Smooth muscle cell (in vitro differentiated cells): ENCODE data around the gene ROR1. TPM values are rescaled to one million over a fixed set of nuclear protein-coding genes. Genes with fewer than 3 reads are reported as not detected.

ENCODE experiments used
- DNase-seq: peaks from one replicate; lab custom pipeline; 2025; ENCODE audit not compliant: unreplicated experiment; lab: John Stamatoyannopoulos, UW
- H2AFZ ChIP-seq: fragments of 200-600 bp; sonication (generic); 2 replicates; pipeline ENCODE4 v1.6.0; 2016; ENCODE audit warnings: antibody characterized with exemption, low read depth, mild to moderate bottlenecking
- H3F3A ChIP-seq: fragments of 200-600 bp; sonication (generic); 2 replicates; pipeline ENCODE4 v1.6.0; 2017; ENCODE audit warnings: antibody characterized with exemption, low read depth
- H3K27ac ChIP-seq: fragments of 200-600 bp; sonication (generic); 2 replicates; pipeline ENCODE4 v1.5.1; 2016; ENCODE audit warnings: low read depth, mild to moderate bottlenecking
- H3K27me3 ChIP-seq: fragments of 200-600 bp; sonication (generic); 2 replicates; pipeline ENCODE4 v1.6.1; 2016; ENCODE audit warnings: low read depth, mild to moderate bottlenecking
- H3K36me3 ChIP-seq: fragments of 200-600 bp; sonication (generic); 2 replicates; pipeline ENCODE4 v1.5.1; 2016; ENCODE audit warnings: low read depth
- H3K4me1 ChIP-seq: fragments of 200-600 bp; sonication (generic); 2 replicates; pipeline ENCODE4 v1.5.1; 2016; ENCODE audit warnings: low read depth
- H3K4me2 ChIP-seq: fragments of 200-600 bp; sonication (generic); 2 replicates; pipeline ENCODE4 v1.6.0; 2016; ENCODE audit warnings: mild to moderate bottlenecking
- H3K4me3 ChIP-seq: fragments of 200-600 bp; sonication (generic); 2 replicates; pipeline ENCODE4 v1.5.1; 2016; ENCODE audit warnings: mild to moderate bottlenecking
- H3K79me2 ChIP-seq: fragments of 200-600 bp; sonication (generic); 2 replicates; pipeline ENCODE4 v1.6.0; 2016; ENCODE audit warnings: low read depth, mild to moderate bottlenecking
- H3K9ac ChIP-seq: fragments of 200-600 bp; sonication (generic); 2 replicates; pipeline ENCODE4 v1.6.0; 2016; ENCODE audit warnings: low read depth
- H3K9me3 ChIP-seq: fragments of 200-600 bp; sonication (generic); replicated peaks from 2 replicates; pipeline ENCODE4 v1.5.1; 2016; ENCODE audit warnings: low read depth
- H4K20me1 ChIP-seq: fragments of 200-600 bp; sonication (generic); 2 replicates; pipeline ENCODE4 v1.6.0; 2016; ENCODE audit warnings: low read depth
- CTCF ChIP-seq: fragments of 200-600 bp; sonication (generic); IDR thresholded peaks from 2 replicates; pipeline ENCODE4 v1.5.1; 2017; ENCODE audit warnings: borderline replicate concordance, mild to moderate bottlenecking, antibody characterized with exemption; ENCODE audit not compliant: insufficient read depth, poor library complexity, severe bottlenecking
- WGBS: methylation state at CpG from one replicate; pipeline ENCODE4 v1.1.7; 2016; ENCODE audit warnings: low lambda C conversion rate; 5-methylcytosine and 5-hydroxymethylcytosine counted together
- polyA plus RNA-seq: library from polyadenylated mRNA; unstranded; fragments of >200 nt; fragmentation: Nextera tagmentation; extraction: Ambion mirVana; gene quantifications from 2 replicates; pipeline ENCODE4 v1.2.1, GENCODE V29; 2016
- total RNA-seq: library from RNA; depleted of rRNA; stranded (reverse); fragments of >200 nt; gene quantifications from 2 replicates; pipeline ENCODE4 v1.2.3, GENCODE V29; 2014

The ROR1 gene
- total and polyA plus RNA-seq, 2 experiments from 2014 or later, result 3.3 to 7.2 TPM

- TF ChIP-seq CTCF, result no peak
- no peak overlapping the region for H3K9ac ChIP-seq
- H3K36me3 ChIP-seq, result no peaks in the 10 kb centered on the region
- peaks cover 3% of the 10 kb centered on the region for H3F3A ChIP-seq
- no peak for DNase-seq
- H3K4me3 ChIP-seq, result no peak overlapping the region
- H4K20me1 ChIP-seq, result peaks cover 3% of the 10 kb centered on the region
- no peak overlapping the region for H2AFZ ChIP-seq
- H3K27ac ChIP-seq, result no peak overlapping the region
- peaks cover 45% of the 10 kb centered on the region for H3K27me3 ChIP-seq
- H3K4me2 ChIP-seq, result no peak overlapping the region
- H3K79me2 ChIP-seq, result no peaks in the 10 kb centered on the region
- H3K4me1 ChIP-seq, result peaks cover 31% of the 10 kb centered on the region
- WGBS, result 88% methylated on average over 2 of the region's 2 CpGs
- no peaks in the 10 kb centered on the region for H3K9me3 ChIP-seq
Measured at GRCh38 chr1:63916485-63917360, 142.9 kb downstream of the ROR1 start.

DNA sequence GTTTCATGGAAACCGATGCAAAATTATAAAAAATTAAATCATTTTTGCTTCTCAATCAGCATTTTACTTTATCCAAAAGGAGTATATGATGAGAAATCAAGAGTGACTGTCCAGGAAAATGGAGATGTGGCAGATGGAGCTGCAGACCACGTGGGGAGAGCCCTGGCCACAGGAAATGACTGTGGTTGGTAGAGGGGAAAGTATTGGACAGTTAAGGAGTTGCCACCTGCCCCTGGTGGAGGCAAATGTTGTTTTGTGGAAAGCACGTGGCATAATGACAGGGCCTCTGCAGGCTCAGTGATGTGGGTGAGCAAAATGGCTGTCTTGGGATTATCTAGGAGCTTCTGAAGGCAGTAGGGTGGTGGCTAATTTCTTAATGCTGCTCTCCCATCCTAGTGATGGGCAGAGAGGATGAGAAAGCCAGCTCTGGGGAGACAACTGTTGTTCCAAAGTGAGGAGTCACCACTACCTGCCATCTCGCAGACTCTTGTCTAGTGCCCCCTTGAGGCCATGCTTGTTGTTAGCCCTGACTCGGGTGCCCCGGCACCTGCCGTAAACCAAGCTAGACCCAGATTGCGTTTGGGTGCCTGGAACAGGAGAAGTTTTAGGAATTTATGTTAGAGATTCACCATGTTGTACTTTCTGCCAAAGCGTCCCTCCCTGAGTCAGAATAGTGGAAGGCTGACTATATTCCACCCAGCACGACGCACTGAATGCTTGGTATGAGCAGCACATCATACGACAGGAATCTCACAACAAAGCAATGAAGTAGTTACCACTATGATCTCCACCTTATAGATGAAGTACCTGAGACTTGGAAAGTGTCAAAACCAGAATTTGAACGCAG is 144.0 kb downstream of the ROR1 start:
- Histone ChIP-seq H3F3A (peaks cover 10% of the 10 kb centered on the region), H3K4me3 (no peak overlapping the region), H3K36me3 (no peaks in the 10 kb centered on the region), H3K27me3 (peaks cover 34% of the 10 kb centered on the region), H3K4me1 (peaks cover 28% of the 10 kb centered on the region), H4K20me1 (peaks cover 3% of the 10 kb centered on the region), H3K27ac (no peak overlapping the region), H3K9ac (no peak overlapping the region), H3K79me2 (no peaks in the 10 kb centered on the region), H3K9me3 (no peaks in the 10 kb centered on the region), H2AFZ (no peak overlapping the region), H3K4me2 (no peak overlapping the region)
- no peak for DNase-seq
- WGBS, result 85% methylated on average over 13 of the region's 13 CpGs
- no peak for TF ChIP-seq CTCF

- H3K4me1 ChIP-seq, result peaks cover 21% of the 10 kb centered on the region
- peaks cover under 1% of the 10 kb centered on the region for H4K20me1 ChIP-seq
- peaks cover 30% of the 10 kb centered on the region for H3K27me3 ChIP-seq
- H3K79me2 ChIP-seq, result no peaks in the 10 kb centered on the region
- H3K9ac ChIP-seq, result no peak overlapping the region
- no peak for TF ChIP-seq CTCF
- no peak overlapping the region for H3K4me2 ChIP-seq
- H3K36me3 ChIP-seq, result no peaks in the 10 kb centered on the region
- H3K4me3 ChIP-seq, result no peak overlapping the region
- H3K9me3 ChIP-seq, result no peaks in the 10 kb centered on the region
- WGBS, result 81% methylated on average over 10 of the region's 10 CpGs
- peaks cover 7% of the 10 kb centered on the region for H3F3A ChIP-seq
- H2AFZ ChIP-seq, result no peak overlapping the region
- H3K27ac ChIP-seq, result no peak overlapping the region
- no peak for DNase-seq
Measured at GRCh38 chr1:63918418-63918945, 144.7 kb downstream of the ROR1 start.
